HepG2 (cell line): ENCODE results near the gene ZNF12.

ENCODE experiments used
- BCL6 ChIP-seq: IDR thresholded peaks from 2 replicates; pipeline ENCODE4 v1.6.1; 2016; ENCODE audit warnings: missing genetic modification reagents, missing compliant biosample characterization
- CENPT ChIP-seq: sonication (generic); formaldehyde crosslinking; IDR thresholded peaks from 2 replicates; pipeline ENCODE4 v1.8.0; 2022; ENCODE audit warnings: low read depth, mild to moderate bottlenecking, moderate library complexity, missing genetic modification reagents
- MIXL1 ChIP-seq: IDR thresholded peaks from 2 replicates; pipeline ENCODE4 v1.6.1; 2016
- ONECUT2 ChIP-seq: sonication (generic); formaldehyde crosslinking; IDR thresholded peaks from 2 replicates; pipeline ENCODE4 v1.4.0; 2020; ENCODE audit warnings: missing genetic modification reagents
- POLR2A ChIP-seq, 2 experiments: IDR thresholded peaks; 2 replicates each; pipeline ENCODE4 v1.6.1; 2011; ENCODE audit warnings: low read depth in 2 of 2, low read length in 2 of 2, mild to moderate bottlenecking in 1 of 2, moderate library complexity in 1 of 2; ENCODE audit not compliant: insufficient read depth in 1 of 2
- ZNF354B ChIP-seq: sonication (generic); formaldehyde crosslinking; IDR thresholded peaks from 2 replicates; pipeline ENCODE4 v1.8.0; 2022; ENCODE audit warnings: mild to moderate bottlenecking, missing genetic modification reagents
- ZNF768 ChIP-seq: sonication (generic); formaldehyde crosslinking; IDR thresholded peaks from 2 replicates; pipeline ENCODE4 v1.4.0; 2020; ENCODE audit warnings: missing genetic modification reagents
- ZNF879 ChIP-seq: sonication (generic); formaldehyde crosslinking; IDR thresholded peaks from 2 replicates; pipeline ENCODE4 v1.8.1; 2023; ENCODE audit warnings: missing genetic modification reagents
- ZSCAN22 ChIP-seq: sonication (generic); formaldehyde crosslinking; IDR thresholded peaks from 2 replicates; pipeline ENCODE4 v1.4.0; 2020; ENCODE audit warnings: mild to moderate bottlenecking, missing genetic modification reagents
- TF ChIP-seq, protein P1 (sequence below): sonication (generic); formaldehyde crosslinking; IDR thresholded peaks from 2 replicates; pipeline ENCODE4 v1.4.0; 2020; ENCODE audit warnings: missing genetic modification reagents, borderline replicate concordance
- TF ChIP-seq, protein P2 (sequence below), 2 experiments: sonication (generic) in 1 of 2; formaldehyde crosslinking in 1 of 2; IDR thresholded peaks; 2 replicates each; pipeline versions ENCODE4 v1.5.1 to v1.6.1; 2011 to 2020; ENCODE audit warnings: borderline replicate concordance in 1 of 2, low read depth in 1 of 2, low read length in 1 of 2, mild to moderate bottlenecking in 1 of 2, missing genetic modification reagents in 1 of 2, moderate library complexity in 1 of 2

DNA sequence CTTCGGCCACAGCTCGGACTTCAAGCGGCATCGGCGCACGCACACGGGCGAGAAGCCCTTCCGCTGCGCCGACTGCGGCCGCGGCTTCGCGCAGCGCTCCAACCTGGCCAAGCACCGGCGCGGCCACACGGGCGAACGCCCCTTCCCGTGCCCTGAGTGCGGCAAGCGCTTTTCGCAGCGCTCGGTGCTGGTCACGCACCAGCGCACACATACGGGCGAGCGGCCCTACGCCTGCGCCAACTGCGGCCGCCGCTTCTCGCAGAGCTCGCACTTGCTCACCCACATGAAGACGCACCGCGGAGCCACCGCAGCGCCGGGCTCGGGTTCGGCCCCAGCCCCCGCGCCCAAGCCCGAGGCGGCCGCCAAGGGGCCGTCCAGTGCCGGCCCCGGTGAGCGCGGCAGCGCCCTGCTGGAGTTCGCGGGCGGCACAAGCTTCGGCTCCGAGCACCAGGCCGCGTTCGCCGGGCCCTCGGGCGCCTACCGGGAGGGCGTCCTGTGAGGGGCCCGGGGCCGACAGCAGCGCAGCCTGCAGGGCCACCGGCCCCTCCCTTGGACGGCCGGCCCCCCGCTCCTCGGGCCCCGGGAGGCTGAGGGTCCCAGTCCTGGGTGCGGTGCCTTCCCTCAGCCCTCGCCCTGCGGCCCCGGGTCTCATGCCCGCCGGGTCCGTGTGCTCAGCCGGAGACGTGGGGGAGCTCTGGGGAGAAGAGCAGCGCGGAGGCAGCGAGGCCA, 52.5 kb downstream of the ZNF12 start:
- TF ChIP-seq CENPT (CRISPR knock-in tag): no peak
- TF ChIP-seq MIXL1 (CRISPR knock-in tag): no peak
- no peak for TF ChIP-seq ZNF879 (CRISPR knock-in tag)
- no peak for TF ChIP-seq ONECUT2
- TF ChIP-seq BCL6 (CRISPR knock-in tag): no peak
- no peak for TF ChIP-seq ZSCAN22
- TF ChIP-seq, protein P1, sequence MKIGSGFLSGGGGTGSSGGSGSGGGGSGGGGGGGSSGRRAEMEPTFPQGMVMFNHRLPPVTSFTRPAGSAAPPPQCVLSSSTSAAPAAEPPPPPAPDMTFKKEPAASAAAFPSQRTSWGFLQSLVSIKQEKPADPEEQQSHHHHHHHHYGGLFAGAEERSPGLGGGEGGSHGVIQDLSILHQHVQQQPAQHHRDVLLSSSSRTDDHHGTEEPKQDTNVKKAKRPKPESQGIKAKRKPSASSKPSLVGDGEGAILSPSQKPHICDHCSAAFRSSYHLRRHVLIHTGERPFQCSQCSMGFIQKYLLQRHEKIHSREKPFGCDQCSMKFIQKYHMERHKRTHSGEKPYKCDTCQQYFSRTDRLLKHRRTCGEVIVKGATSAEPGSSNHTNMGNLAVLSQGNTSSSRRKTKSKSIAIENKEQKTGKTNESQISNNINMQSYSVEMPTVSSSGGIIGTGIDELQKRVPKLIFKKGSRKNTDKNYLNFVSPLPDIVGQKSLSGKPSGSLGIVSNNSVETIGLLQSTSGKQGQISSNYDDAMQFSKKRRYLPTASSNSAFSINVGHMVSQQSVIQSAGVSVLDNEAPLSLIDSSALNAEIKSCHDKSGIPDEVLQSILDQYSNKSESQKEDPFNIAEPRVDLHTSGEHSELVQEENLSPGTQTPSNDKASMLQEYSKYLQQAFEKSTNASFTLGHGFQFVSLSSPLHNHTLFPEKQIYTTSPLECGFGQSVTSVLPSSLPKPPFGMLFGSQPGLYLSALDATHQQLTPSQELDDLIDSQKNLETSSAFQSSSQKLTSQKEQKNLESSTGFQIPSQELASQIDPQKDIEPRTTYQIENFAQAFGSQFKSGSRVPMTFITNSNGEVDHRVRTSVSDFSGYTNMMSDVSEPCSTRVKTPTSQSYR: no peak
- no peak for TF ChIP-seq POLR2A (IDR thresholded peaks at IDR 0.05; ENCODE audit: insufficient read depth in 1 of 2, low read depth in 2 of 2, low read length in 2 of 2)
- TF ChIP-seq ZNF768 (CRISPR knock-in tag): no peak
- TF ChIP-seq ZNF354B: no peak
- TF ChIP-seq, protein P2, sequence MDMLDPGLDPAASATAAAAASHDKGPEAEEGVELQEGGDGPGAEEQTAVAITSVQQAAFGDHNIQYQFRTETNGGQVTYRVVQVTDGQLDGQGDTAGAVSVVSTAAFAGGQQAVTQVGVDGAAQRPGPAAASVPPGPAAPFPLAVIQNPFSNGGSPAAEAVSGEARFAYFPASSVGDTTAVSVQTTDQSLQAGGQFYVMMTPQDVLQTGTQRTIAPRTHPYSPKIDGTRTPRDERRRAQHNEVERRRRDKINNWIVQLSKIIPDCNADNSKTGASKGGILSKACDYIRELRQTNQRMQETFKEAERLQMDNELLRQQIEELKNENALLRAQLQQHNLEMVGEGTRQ (IDR thresholded peaks at IDR 0.05; ENCODE audit: low read depth, low read length): no peak
- TF ChIP-seq, protein P2 (CRISPR knock-in tag; IDR thresholded peaks at IDR 0.05; ENCODE audit: borderline replicate concordance): no peak
